Ishikawa (cell line): ENCODE data around the gene TEX14.
A peak's percentile ranks its signal among the peaks of the same experiment; 100 is the strongest.

Experiments
- CEBPB ChIP-seq: IDR thresholded peaks from 2 replicates; pipeline ENCODE4 v1.6.1; 2012
- CREB1 ChIP-seq: IDR thresholded peaks from 2 replicates; pipeline ENCODE4 v1.6.1; 2012; ENCODE audit warnings: low read depth
- EGR1 ChIP-seq: IDR thresholded peaks from 2 replicates; pipeline ENCODE4 v1.6.1; 2012
- EP300 ChIP-seq: IDR thresholded peaks from 2 replicates; pipeline ENCODE4 v1.6.1; 2012; ENCODE audit warnings: borderline replicate concordance
- FOXM1 ChIP-seq: IDR thresholded peaks from 2 replicates; pipeline ENCODE4 v1.6.1; 2012; ENCODE audit warnings: low read depth, borderline replicate concordance
- MAX ChIP-seq: IDR thresholded peaks from 2 replicates; pipeline ENCODE4 v1.6.1; 2012
- NFIC ChIP-seq: IDR thresholded peaks from 2 replicates; pipeline ENCODE4 v1.6.1; 2012
- RAD21 ChIP-seq: IDR thresholded peaks from 2 replicates; pipeline ENCODE4 v1.6.1; 2012; ENCODE audit warnings: low read depth
- REST ChIP-seq: IDR thresholded peaks from 2 replicates; pipeline ENCODE4 v1.6.1; 2012; ENCODE audit warnings: low read depth, mild to moderate bottlenecking
- TAF1 ChIP-seq: IDR thresholded peaks from 2 replicates; pipeline ENCODE4 v1.6.1; 2012; ENCODE audit warnings: low read depth, mild to moderate bottlenecking
- TCF12 ChIP-seq: IDR thresholded peaks from 2 replicates; pipeline ENCODE4 v1.6.1; 2012; ENCODE audit warnings: low read depth
- TEAD4 ChIP-seq: IDR thresholded peaks from 2 replicates; pipeline ENCODE4 v1.6.1; 2012
- USF1 ChIP-seq: IDR thresholded peaks from 2 replicates; pipeline ENCODE4 v1.6.1; 2012
- YY1 ChIP-seq: IDR thresholded peaks from 2 replicates; pipeline ENCODE4 v1.6.1; 2012; ENCODE audit warnings: low read depth
- ZBTB7A ChIP-seq: IDR thresholded peaks from 2 replicates; pipeline ENCODE4 v1.6.1; 2012; ENCODE audit warnings: low read depth

TEX14 gene

GRCh38 chr17:58570758-58571157 lies 121.1 kb downstream of the TEX14 start:
- TF ChIP-seq EP300 = no peak
- TF ChIP-seq YY1 = no peak
- no peak for TF ChIP-seq USF1
- TF ChIP-seq CEBPB = no peak

- TF ChIP-seq TCF12 (no peak), YY1 (no peak), CREB1 (no peak), MAX (no peak), ZBTB7A (no peak), REST (no peak), TAF1 (no peak), EGR1 (no peak), NFIC (no peak), RAD21 (no peak), FOXM1 (no peak), CEBPB (no peak)
Observed at GRCh38 chr17:58569196-58569595, 122.6 kb downstream of the TEX14 start.

GRCh38 chr17:58568044-58568799 lies 123.6 kb downstream of the TEX14 start:
- TF ChIP-seq REST = peak; percentile 51
- no peak for TF ChIP-seq MAX
- no peak for TF ChIP-seq CEBPB

DNA sequence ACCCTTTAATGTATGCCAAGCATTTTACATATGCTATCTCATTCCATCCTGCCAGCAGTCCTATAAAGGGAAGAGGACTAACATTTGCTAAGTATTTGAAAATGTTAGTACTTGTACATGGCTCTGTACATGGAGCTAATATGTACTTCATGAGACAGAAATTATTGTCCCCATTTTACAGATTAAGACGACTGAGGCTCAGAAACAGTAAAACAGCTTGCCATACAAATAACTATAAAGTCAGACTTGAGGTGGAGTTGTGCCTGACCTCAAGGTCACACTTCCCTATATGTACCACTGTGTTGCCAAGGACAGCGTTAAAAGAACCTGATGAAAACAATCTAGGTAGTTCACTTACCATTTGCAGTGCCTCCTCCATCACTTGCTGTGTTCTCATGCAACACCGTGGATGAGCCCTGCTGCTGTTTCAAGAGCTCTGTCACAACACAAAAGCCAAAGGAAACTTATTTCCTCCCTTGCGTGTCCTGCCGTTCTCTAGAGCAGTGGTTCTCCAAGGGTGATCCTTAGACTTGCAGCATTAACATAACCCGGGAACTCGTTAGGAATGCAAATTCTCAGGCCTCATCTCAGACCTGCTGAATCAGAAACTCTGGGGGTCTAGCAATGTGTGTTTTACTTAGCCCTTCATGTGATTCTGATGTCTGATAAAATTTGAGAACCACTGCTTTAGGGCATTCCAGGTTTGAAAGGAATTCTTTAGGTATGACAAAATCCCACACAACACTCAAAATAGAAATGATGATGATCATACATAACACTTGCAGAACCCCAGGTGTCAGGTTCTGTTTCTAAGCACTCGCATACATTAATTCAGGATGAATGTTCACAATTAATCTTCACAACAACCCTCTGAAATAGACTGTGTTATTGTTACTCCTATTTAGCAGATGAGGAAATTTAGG lies 126.2 kb downstream of the TEX14 start:
- TF ChIP-seq TEAD4 (no peak), CREB1 (no peak), TCF12 (no peak), REST (no peak), ZBTB7A (no peak), CEBPB (no peak), YY1 (no peak), USF1 (no peak), RAD21 (no peak), FOXM1 (no peak), TAF1 (no peak)
